ENCODE results near the gene CSF1R.

GRCh38 chr5:150114102-150114641 lies 27.8 kb upstream of the CSF1R start:
- no peak for TF ChIP-seq POLR2A (IDR thresholded peaks at IDR 0.05)
- TF ChIP-seq, protein P1, sequence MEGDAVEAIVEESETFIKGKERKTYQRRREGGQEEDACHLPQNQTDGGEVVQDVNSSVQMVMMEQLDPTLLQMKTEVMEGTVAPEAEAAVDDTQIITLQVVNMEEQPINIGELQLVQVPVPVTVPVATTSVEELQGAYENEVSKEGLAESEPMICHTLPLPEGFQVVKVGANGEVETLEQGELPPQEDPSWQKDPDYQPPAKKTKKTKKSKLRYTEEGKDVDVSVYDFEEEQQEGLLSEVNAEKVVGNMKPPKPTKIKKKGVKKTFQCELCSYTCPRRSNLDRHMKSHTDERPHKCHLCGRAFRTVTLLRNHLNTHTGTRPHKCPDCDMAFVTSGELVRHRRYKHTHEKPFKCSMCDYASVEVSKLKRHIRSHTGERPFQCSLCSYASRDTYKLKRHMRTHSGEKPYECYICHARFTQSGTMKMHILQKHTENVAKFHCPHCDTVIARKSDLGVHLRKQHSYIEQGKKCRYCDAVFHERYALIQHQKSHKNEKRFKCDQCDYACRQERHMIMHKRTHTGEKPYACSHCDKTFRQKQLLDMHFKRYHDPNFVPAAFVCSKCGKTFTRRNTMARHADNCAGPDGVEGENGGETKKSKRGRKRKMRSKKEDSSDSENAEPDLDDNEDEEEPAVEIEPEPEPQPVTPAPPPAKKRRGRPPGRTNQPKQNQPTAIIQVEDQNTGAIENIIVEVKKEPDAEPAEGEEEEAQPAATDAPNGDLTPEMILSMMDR (IDR thresholded peaks at IDR 0.05): no peak
- peak in 1 of 3 donors; percentile 14 for TF ChIP-seq POLR2AphosphoS5 (IDR thresholded peaks at IDR 0.05)

Data from breast epithelium (tissue), 3 donors.